Tibial nerve (tissue), 4 donors: ENCODE results near the gene CASP3. TPM values are rescaled to one million over a fixed set of nuclear protein-coding genes. Genes with fewer than 3 reads are reported as not detected.

Experiments
- DNase-seq, 2 donors: peaks; one replicate each; pipeline ENCODE4 v3.0.0-alpha.2; 2019; ENCODE audit warnings: low spot score in 2 of 2
- H3K27ac ChIP-seq, 4 donors: fragments of 200-600 bp; sonication (generic) in 3 of 4; one replicate each; pipeline ENCODE4 v1.5.1; 2017 to 2019; ENCODE audit warnings: mild to moderate bottlenecking in 1 of 4
- H3K27me3 ChIP-seq, 2 donors: fragments of 200-600 bp; sonication (generic) in 1 of 2; one replicate each; pipeline versions ENCODE4 v1.5.1 to v1.6.0; 2017 to 2019
- H3K36me3 ChIP-seq, 3 donors: fragments of 200-600 bp; sonication (generic); one replicate each; pipeline ENCODE4 v1.5.1; 2018 to 2019
- H3K4me1 ChIP-seq, 4 donors: fragments of 200-600 bp; sonication (generic) in 3 of 4; one replicate each; pipeline ENCODE4 v1.5.1; 2017 to 2019
- H3K4me3 ChIP-seq, 4 donors: fragments of 200-600 bp; sonication (generic) in 3 of 4; one replicate each; pipeline ENCODE4 v1.5.1; 2017 to 2019; ENCODE audit warnings: mild to moderate bottlenecking in 1 of 4, moderate library complexity in 1 of 4
- H3K9me3 ChIP-seq, 4 donors: fragments of 200-600 bp; sonication (generic) in 3 of 4; one replicate each; pipeline ENCODE4 v1.5.1; 2017 to 2019
- EP300 ChIP-seq, 2 donors: sonication (generic); formaldehyde crosslinking; IDR thresholded peaks; one replicate each; pipeline ENCODE4 v1.6.1; 2017; ENCODE audit warnings: antibody characterized with exemption in 2 of 2, mild to moderate bottlenecking in 1 of 2
- POLR2A ChIP-seq, 2 donors: fragments of 450-650 bp; IDR thresholded peaks; one replicate each; pipeline ENCODE4 v1.6.1; 2017; ENCODE audit warnings: antibody characterized with exemption in 2 of 2, mild to moderate bottlenecking in 2 of 2, moderate library complexity in 2 of 2
- WGBS, 2 donors: methylation state at CpG; one replicate each; pipeline ENCODE4 v1.1.5; 2018; 5-methylcytosine and 5-hydroxymethylcytosine counted together
- total RNA-seq, 4 donors: library from RNA; depleted of rRNA; stranded (reverse); fragments of >200 nt; gene quantifications; one replicate each; pipeline ENCODE4 v1.1.0, GENCODE V29; 2016
- TF ChIP-seq, protein P1 (sequence below), 5 experiments: fragments of 200-600 bp in 3 of 5; fragments of 450-650 bp in 2 of 5; sonication (generic) in 3 of 5; IDR thresholded peaks; one replicate each; pipeline ENCODE4 v1.5.1; 2016 to 2019; ENCODE audit warnings: antibody characterized with exemption in 5 of 5, mild to moderate bottlenecking in 3 of 5, moderate library complexity in 2 of 5

CASP3 gene
- total RNA-seq, 4 donors from 2014 or later, result 7.6 to 17.7 (median 9.7) TPM

DNA sequence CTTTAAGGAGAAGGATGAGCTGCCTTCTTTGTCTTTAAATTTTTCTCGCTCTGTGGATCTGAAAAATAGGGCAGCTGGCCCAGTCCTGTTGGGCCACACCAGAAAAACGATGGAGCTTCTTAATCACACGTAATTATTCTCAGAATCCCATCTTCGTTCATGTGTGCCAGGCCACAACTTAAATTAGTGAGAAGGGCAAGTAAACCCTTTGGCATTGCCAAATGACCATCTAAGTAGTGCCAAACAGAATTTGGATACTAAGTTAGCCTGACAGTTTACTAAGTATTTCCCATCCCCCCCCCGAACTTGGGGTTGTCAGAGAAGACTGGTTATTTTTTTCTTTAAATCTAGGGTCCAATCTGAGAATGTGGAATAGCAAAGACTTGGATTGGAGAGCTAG, 62.0 kb downstream of the CASP3 start:
- no peak overlapping the region for H3K27ac ChIP-seq
- TF ChIP-seq, protein P1, sequence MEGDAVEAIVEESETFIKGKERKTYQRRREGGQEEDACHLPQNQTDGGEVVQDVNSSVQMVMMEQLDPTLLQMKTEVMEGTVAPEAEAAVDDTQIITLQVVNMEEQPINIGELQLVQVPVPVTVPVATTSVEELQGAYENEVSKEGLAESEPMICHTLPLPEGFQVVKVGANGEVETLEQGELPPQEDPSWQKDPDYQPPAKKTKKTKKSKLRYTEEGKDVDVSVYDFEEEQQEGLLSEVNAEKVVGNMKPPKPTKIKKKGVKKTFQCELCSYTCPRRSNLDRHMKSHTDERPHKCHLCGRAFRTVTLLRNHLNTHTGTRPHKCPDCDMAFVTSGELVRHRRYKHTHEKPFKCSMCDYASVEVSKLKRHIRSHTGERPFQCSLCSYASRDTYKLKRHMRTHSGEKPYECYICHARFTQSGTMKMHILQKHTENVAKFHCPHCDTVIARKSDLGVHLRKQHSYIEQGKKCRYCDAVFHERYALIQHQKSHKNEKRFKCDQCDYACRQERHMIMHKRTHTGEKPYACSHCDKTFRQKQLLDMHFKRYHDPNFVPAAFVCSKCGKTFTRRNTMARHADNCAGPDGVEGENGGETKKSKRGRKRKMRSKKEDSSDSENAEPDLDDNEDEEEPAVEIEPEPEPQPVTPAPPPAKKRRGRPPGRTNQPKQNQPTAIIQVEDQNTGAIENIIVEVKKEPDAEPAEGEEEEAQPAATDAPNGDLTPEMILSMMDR (IDR thresholded peaks at IDR 0.05), result no peak
- TF ChIP-seq POLR2A (IDR thresholded peaks at IDR 0.05), result no peak
- TF ChIP-seq EP300 (IDR thresholded peaks at IDR 0.05), result no peak

DNA sequence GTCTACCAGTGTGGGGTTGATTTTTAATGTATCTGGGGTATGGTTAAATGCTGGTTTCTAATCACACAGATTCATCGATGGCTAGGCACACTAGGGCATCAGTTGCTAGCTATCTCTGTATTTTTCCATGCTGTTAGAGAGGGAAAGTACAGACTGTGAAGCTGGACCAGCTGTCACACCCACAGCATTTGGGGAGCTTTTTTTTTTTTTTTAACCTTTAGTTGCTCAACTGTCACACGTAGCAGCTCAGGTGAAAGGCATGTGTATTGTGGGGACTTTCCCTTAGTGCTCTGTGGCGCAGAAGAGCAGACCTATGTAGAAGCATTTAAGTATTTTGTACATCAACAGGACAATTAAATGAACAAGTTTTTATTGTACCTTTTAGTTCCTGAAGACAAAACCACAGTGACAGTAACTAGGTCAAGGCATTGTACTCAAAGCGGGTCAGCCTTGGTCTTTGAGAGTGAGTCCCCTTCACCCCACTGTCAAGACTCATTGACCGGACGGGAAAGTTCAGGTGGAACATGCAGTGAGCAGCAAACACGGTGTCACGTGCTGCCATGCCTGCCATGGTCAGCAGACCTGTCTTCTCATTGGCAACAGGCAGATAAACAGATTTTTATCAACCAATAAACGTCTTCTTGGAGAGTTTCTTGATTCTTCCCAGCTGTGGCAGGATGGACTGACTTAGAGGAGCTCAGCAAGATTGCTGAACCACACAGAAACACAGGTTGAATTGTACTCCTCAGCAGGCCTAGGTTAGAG, 65.3 kb downstream of the CASP3 start:
- Histone ChIP-seq H3K27ac (no peak overlapping the region), H3K4me1 (no peaks in the 10 kb centered on the region), H3K36me3 (no peaks in the 10 kb centered on the region), H3K27me3 (no peaks in the 10 kb centered on the region), H3K4me3 (no peak overlapping the region), H3K9me3 (peaks cover 0 to 13% (median 0%) of the 10 kb centered on the region in 4 donors)
- TF ChIP-seq, protein P1 (IDR thresholded peaks at IDR 0.05), result no peak
- TF ChIP-seq POLR2A (IDR thresholded peaks at IDR 0.05) (no peak), EP300 (IDR thresholded peaks at IDR 0.05) (no peak)
- 81 to 86% methylated on average over 9 of the region's 9 CpGs for WGBS, 2 donors
- no peak for DNase-seq

More for the DNA sequence above, 62.0 kb downstream of the CASP3 start:
- Histone ChIP-seq H3K36me3 (no peaks in the 10 kb centered on the region), H3K4me3 (no peak overlapping the region), H3K9me3 (no peaks in the 10 kb centered on the region), H3K4me1 (no peaks in the 10 kb centered on the region), H3K27me3 (no peaks in the 10 kb centered on the region)
- 84 to 88% methylated on average over 5 of the region's 5 CpGs for WGBS, 2 donors
- no peak for DNase-seq

Other genes starting within 250 kb of the CASP3 start
- gene IRF2, start 174.9 kb downstream of the CASP3 start, total RNA-seq, result 10 to 100 TPM; 23.7 to 36.8 (median 30.4) TPM
- 10 to 100 TPM; 14.7 to 36.7 (median 21.4) TPM for gene PRIMPOL, start 291 bp upstream of the CASP3 start, total RNA-seq
- gene CENPU, start 84.6 kb upstream of the CASP3 start, total RNA-seq, result 1 to 10 TPM; 1.0 to 3.0 (median 1.8) TPM
- 100 to 1,000 TPM; 112 to 384 (median 211) TPM for gene ACSL1, start 176.5 kb upstream of the CASP3 start, total RNA-seq